ENCODE data around the gene FBLN2. TPM values are rescaled to one million over a fixed set of nuclear protein-coding genes. Genes with fewer than 3 reads are reported as not detected.

Gene FBLN2
- polyA plus RNA-seq, 1 of the 3 experiments (the other 2 are of a cell fraction) = 5.2 TPM

GRCh38 chr3:13633176-13633575 lies 84.3 kb downstream of the FBLN2 start:
- Histone ChIP-seq H4K20me1 (ENCODE audit: insufficient read depth) (no peaks in the 10 kb centered on the region), H3F3A (replicated peaks; ENCODE audit: insufficient read depth) (no peaks in the 10 kb centered on the region), H3K27me3 (ENCODE audit: insufficient read depth) (no peaks in the 10 kb centered on the region), H3K9me3 (no peaks in the 10 kb centered on the region), H2AFZ (ENCODE audit: low read depth) (no peak overlapping the region), H3K4me2 (no peak overlapping the region), H3K9ac (no peak overlapping the region), H3K4me1 (ENCODE audit: control insufficient read depth in 1 of 2, insufficient read depth in 2 of 2, low read depth in 1 of 2, low read length in 1 of 2) (peaks cover 0 to 6% of the 10 kb centered on the region in 2 experiments; a peak in 1 of 4 replicates), H3K9me2 (no peaks in the 10 kb centered on the region), H3K36me3 (replicated peaks in 1 of 2; ENCODE audit: control insufficient read depth in 1 of 2, insufficient read depth in 2 of 2, low read length in 1 of 2) (no peaks in the 10 kb centered on the region), H3K4me3 (ENCODE audit: low read depth in 2 of 2, low read length in 1 of 2) (no peak overlapping the region), H3K27ac (ENCODE audit: low read depth in 2 of 2, low read length in 1 of 2) (no peak overlapping the region), H3K79me2 (ENCODE audit: insufficient read depth) (no peaks in the 10 kb centered on the region)
- 70% methylated on average over 7 of the region's 13 CpGs for WGBS (ENCODE audit: low lambda C conversion rate)
- CTCF ChIA-PET = interaction anchor here (0.7 to 8.1 kb wide), 6 partner anchors 16 to 263 kb away, joined by 3 to 68 read pairs (median 4); no protein-coding TSS in a partner anchor
- no peak for TF ChIP-seq FOXJ3 (CRISPR knock-in tag; IDR thresholded peaks at IDR 0.05)
- TF ChIP-seq, protein P1, sequence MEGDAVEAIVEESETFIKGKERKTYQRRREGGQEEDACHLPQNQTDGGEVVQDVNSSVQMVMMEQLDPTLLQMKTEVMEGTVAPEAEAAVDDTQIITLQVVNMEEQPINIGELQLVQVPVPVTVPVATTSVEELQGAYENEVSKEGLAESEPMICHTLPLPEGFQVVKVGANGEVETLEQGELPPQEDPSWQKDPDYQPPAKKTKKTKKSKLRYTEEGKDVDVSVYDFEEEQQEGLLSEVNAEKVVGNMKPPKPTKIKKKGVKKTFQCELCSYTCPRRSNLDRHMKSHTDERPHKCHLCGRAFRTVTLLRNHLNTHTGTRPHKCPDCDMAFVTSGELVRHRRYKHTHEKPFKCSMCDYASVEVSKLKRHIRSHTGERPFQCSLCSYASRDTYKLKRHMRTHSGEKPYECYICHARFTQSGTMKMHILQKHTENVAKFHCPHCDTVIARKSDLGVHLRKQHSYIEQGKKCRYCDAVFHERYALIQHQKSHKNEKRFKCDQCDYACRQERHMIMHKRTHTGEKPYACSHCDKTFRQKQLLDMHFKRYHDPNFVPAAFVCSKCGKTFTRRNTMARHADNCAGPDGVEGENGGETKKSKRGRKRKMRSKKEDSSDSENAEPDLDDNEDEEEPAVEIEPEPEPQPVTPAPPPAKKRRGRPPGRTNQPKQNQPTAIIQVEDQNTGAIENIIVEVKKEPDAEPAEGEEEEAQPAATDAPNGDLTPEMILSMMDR (IDR thresholded peaks at IDR 0.05) = no peak
- TF ChIP-seq TAF1 (IDR thresholded peaks at IDR 0.05; ENCODE audit: borderline replicate concordance, low read depth, low read length) = no peak
- TF ChIP-seq TCF12 (IDR thresholded peaks at IDR 0.05) = no peak
- TF ChIP-seq EZH2phosphoT487 (IDR thresholded peaks at IDR 0.05; ENCODE audit: borderline replicate concordance, low read depth) = no peak
- no peak for TF ChIP-seq NRF1 (IDR thresholded peaks at IDR 0.05; ENCODE audit: low read depth, low read length)
- TF ChIP-seq YY1 (IDR thresholded peaks at IDR 0.05; ENCODE audit: low read depth) = no peak
- TF ChIP-seq, protein P2, sequence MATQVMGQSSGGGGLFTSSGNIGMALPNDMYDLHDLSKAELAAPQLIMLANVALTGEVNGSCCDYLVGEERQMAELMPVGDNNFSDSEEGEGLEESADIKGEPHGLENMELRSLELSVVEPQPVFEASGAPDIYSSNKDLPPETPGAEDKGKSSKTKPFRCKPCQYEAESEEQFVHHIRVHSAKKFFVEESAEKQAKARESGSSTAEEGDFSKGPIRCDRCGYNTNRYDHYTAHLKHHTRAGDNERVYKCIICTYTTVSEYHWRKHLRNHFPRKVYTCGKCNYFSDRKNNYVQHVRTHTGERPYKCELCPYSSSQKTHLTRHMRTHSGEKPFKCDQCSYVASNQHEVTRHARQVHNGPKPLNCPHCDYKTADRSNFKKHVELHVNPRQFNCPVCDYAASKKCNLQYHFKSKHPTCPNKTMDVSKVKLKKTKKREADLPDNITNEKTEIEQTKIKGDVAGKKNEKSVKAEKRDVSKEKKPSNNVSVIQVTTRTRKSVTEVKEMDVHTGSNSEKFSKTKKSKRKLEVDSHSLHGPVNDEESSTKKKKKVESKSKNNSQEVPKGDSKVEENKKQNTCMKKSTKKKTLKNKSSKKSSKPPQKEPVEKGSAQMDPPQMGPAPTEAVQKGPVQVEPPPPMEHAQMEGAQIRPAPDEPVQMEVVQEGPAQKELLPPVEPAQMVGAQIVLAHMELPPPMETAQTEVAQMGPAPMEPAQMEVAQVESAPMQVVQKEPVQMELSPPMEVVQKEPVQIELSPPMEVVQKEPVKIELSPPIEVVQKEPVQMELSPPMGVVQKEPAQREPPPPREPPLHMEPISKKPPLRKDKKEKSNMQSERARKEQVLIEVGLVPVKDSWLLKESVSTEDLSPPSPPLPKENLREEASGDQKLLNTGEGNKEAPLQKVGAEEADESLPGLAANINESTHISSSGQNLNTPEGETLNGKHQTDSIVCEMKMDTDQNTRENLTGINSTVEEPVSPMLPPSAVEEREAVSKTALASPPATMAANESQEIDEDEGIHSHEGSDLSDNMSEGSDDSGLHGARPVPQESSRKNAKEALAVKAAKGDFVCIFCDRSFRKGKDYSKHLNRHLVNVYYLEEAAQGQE (IDR thresholded peaks at IDR 0.05; ENCODE audit: low read depth, low read length) = no peak
- no peak for TF ChIP-seq POLR2AphosphoS5 (IDR thresholded peaks at IDR 0.05; ENCODE audit: low read depth, low read length)
- TF ChIP-seq MAX (IDR thresholded peaks at IDR 0.05; ENCODE audit: low read depth) = no peak
- TF ChIP-seq, protein P3, sequence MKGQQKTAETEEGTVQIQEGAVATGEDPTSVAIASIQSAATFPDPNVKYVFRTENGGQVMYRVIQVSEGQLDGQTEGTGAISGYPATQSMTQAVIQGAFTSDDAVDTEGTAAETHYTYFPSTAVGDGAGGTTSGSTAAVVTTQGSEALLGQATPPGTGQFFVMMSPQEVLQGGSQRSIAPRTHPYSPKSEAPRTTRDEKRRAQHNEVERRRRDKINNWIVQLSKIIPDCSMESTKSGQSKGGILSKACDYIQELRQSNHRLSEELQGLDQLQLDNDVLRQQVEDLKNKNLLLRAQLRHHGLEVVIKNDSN (IDR thresholded peaks at IDR 0.05; ENCODE audit: borderline replicate concordance, low read depth) = no peak
- TF ChIP-seq MXI1 (IDR thresholded peaks at IDR 0.05; ENCODE audit: low read depth, low read length) = no peak
- no peak for TF ChIP-seq MEF2A (IDR thresholded peaks at IDR 0.05; ENCODE audit: borderline replicate concordance, low read depth)
- TF ChIP-seq, protein P4, sequence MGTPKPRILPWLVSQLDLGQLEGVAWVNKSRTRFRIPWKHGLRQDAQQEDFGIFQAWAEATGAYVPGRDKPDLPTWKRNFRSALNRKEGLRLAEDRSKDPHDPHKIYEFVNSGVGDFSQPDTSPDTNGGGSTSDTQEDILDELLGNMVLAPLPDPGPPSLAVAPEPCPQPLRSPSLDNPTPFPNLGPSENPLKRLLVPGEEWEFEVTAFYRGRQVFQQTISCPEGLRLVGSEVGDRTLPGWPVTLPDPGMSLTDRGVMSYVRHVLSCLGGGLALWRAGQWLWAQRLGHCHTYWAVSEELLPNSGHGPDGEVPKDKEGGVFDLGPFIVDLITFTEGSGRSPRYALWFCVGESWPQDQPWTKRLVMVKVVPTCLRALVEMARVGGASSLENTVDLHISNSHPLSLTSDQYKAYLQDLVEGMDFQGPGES (IDR thresholded peaks at IDR 0.05; ENCODE audit: low read depth, low read length) = no peak
- no peak for TF ChIP-seq SIN3A (IDR thresholded peaks at IDR 0.05; ENCODE audit: borderline replicate concordance, low read depth, low read length)
- TF ChIP-seq PBX3 (IDR thresholded peaks at IDR 0.05) = no peak
- no peak for TF ChIP-seq ZBTB33 (IDR thresholded peaks at IDR 0.05; ENCODE audit: borderline replicate concordance, low read depth)
- POLR2A ChIA-PET = interaction anchor here (0.6 to 0.7 kb wide), 2 partner anchors 67 to 661 kb away, joined by 4 to 5 read pairs; no protein-coding TSS in a partner anchor
- DNase-seq = no peak

All from SK-N-SH (cell line).